ENCODE results near the gene CRYL1. TPM values are rescaled to one million over a fixed set of nuclear protein-coding genes. Genes with fewer than 3 reads are reported as not detected.

CRYL1 gene
- total RNA-seq, 1 donor from 2014 or later, result 174 TPM

- ATAC-seq (no peak), DNase-seq (ENCODE audit: low spot score) (peak; percentile 43)
These were observed 122.8 kb downstream of the CRYL1 start for GRCh38 chr13:20402881-20403280.

GRCh38 chr13:20401931-20402856 is 123.5 kb downstream of the CRYL1 start:
- no peak for ATAC-seq
- peak; percentile 35 for DNase-seq (ENCODE audit: low spot score)

GRCh38 chr13:20401531-20401930 is 124.1 kb downstream of the CRYL1 start:
- DNase-seq (ENCODE audit: low spot score) (no peak), ATAC-seq (no peak)

GRCh38 chr13:20400774-20401173 is 124.9 kb downstream of the CRYL1 start:
- no peak for DNase-seq (ENCODE audit: low spot score)
- no peak for ATAC-seq

- ATAC-seq (no peak), DNase-seq (ENCODE audit: low spot score) (no peak)
These were observed 125.7 kb downstream of the CRYL1 start for GRCh38 chr13:20399961-20400360.

GRCh38 chr13:20399515-20399914 is 126.1 kb downstream of the CRYL1 start:
- DNase-seq (ENCODE audit: low spot score) (no peak), ATAC-seq (no peak)

- ATAC-seq (no peak), DNase-seq (ENCODE audit: low spot score) (no peak)
These were observed 127.2 kb downstream of the CRYL1 start for GRCh38 chr13:20398459-20398858.

GRCh38 chr13:20397896-20398295 is 127.8 kb downstream of the CRYL1 start:
- ATAC-seq, result no peak
- no peak for DNase-seq (ENCODE audit: low spot score)

GRCh38 chr13:20395061-20395916 is 130.4 kb downstream of the CRYL1 start:
- ATAC-seq (no peak), DNase-seq (ENCODE audit: low spot score) (no peak)

- DNase-seq (ENCODE audit: low spot score) (no peak), ATAC-seq (no peak)
These were observed 131.2 kb downstream of the CRYL1 start for GRCh38 chr13:20394506-20394905.

GRCh38 chr13:20394169-20394501 is 131.5 kb downstream of the CRYL1 start:
- ATAC-seq, result no peak

GRCh38 chr13:20393273-20394168 is 132.1 kb downstream of the CRYL1 start:
- ATAC-seq, result no peak

More at GRCh38 chr13:20394169-20394501, 131.5 kb downstream of the CRYL1 start:
- no peak for DNase-seq (ENCODE audit: low spot score)

GRCh38 chr13:20392530-20392929 is 133.1 kb downstream of the CRYL1 start:
- DNase-seq (ENCODE audit: low spot score) (no peak), ATAC-seq (no peak)

More at GRCh38 chr13:20393273-20394168, 132.1 kb downstream of the CRYL1 start:
- no peak for DNase-seq (ENCODE audit: low spot score)

- ATAC-seq, result no peak
- DNase-seq (ENCODE audit: low spot score), result no peak
These were observed 133.8 kb downstream of the CRYL1 start for GRCh38 chr13:20391597-20392452.

GRCh38 chr13:20390526-20391175 is 135.0 kb downstream of the CRYL1 start:
- ATAC-seq, result no peak
- no peak for DNase-seq (ENCODE audit: low spot score)

GRCh38 chr13:20389696-20390525 is 135.7 kb downstream of the CRYL1 start:
- no peak for ATAC-seq
- no peak for DNase-seq (ENCODE audit: low spot score)

- DNase-seq (ENCODE audit: low spot score) (no peak), ATAC-seq (no peak)
These were observed 137.5 kb downstream of the CRYL1 start for GRCh38 chr13:20388184-20388583.

- DNase-seq (ENCODE audit: low spot score) (no peak), ATAC-seq (no peak)
These were observed 138.2 kb downstream of the CRYL1 start for GRCh38 chr13:20387441-20387971.
